GM23248 (cell line): ENCODE measurements around the gene SPINK1. TPM values are rescaled to one million over a fixed set of nuclear protein-coding genes. Genes with fewer than 3 reads are reported as not detected.

Experiments
- DNase-seq: peaks from one replicate; pipeline ENCODE4 v3.0.0-alpha.2; 2015
- H2AFZ ChIP-seq: fragments of 200-600 bp; sonication (generic); 2 replicates; pipeline ENCODE4 v1.6.1; 2016; ENCODE audit warnings: antibody characterized with exemption
- H3F3A ChIP-seq: fragments of 200-600 bp; sonication (generic); 2 replicates; pipeline ENCODE4 v1.6.1; 2016; ENCODE audit warnings: mild to moderate bottlenecking, antibody characterized with exemption, mixed run types; ENCODE audit not compliant: insufficient read depth
- H3K27ac ChIP-seq: fragments of 200-600 bp; sonication (generic); 2 replicates; pipeline ENCODE4 v1.5.1; 2016; ENCODE audit warnings: mild to moderate bottlenecking
- H3K27me3 ChIP-seq: fragments of 200-600 bp; sonication (generic); replicated peaks from 2 replicates; pipeline ENCODE4 v1.6.1; 2016; ENCODE audit warnings: mild to moderate bottlenecking; ENCODE audit not compliant: insufficient read depth
- H3K36me3 ChIP-seq: fragments of 200-600 bp; sonication (generic); 2 replicates; pipeline ENCODE4 v1.6.1; 2016; ENCODE audit warnings: low read depth, mild to moderate bottlenecking
- H3K4me1 ChIP-seq: fragments of 200-600 bp; sonication (generic); 2 replicates; pipeline ENCODE4 v1.6.1; 2016; ENCODE audit warnings: mild to moderate bottlenecking; ENCODE audit not compliant: insufficient read depth
- H3K4me2 ChIP-seq: fragments of 200-600 bp; sonication (generic); one replicate; pipeline ENCODE4 v1.6.1; 2016; ENCODE audit warnings: mild to moderate bottlenecking; ENCODE audit not compliant: unreplicated experiment
- H3K4me3 ChIP-seq: fragments of 200-600 bp; sonication (generic); 2 replicates; pipeline ENCODE4 v1.5.1; 2016; ENCODE audit warnings: mild to moderate bottlenecking
- H3K79me2 ChIP-seq: fragments of 200-600 bp; sonication (generic); 2 replicates; pipeline ENCODE4 v1.6.1; 2016; ENCODE audit warnings: mild to moderate bottlenecking; ENCODE audit not compliant: insufficient read depth
- H3K9ac ChIP-seq: fragments of 200-600 bp; sonication (generic); 2 replicates; pipeline ENCODE4 v1.6.1; 2016; ENCODE audit warnings: mild to moderate bottlenecking
- H3K9me2 ChIP-seq: fragments of 200-600 bp; sonication (generic); 2 replicates; pipeline ENCODE4 v1.6.1; 2016; ENCODE audit warnings: mixed run types, mild to moderate bottlenecking, moderate library complexity; ENCODE audit not compliant: insufficient read depth
- H3K9me3 ChIP-seq: fragments of 200-600 bp; sonication (generic); one replicate; pipeline ENCODE4 v1.6.1; 2017; ENCODE audit warnings: low read depth
- H4K20me1 ChIP-seq: fragments of 200-600 bp; sonication (generic); 2 replicates; pipeline ENCODE4 v1.6.0; 2016; ENCODE audit not compliant: insufficient read depth
- EZH2 ChIP-seq: fragments of 200-600 bp; sonication (generic); IDR thresholded peaks from 2 replicates; pipeline ENCODE4 v1.6.1; 2018; ENCODE audit warnings: antibody characterized with exemption, mild to moderate bottlenecking; ENCODE audit not compliant: insufficient read depth, poor library complexity, severe bottlenecking
- EZH2phosphoT487 ChIP-seq: fragments of 200-600 bp; sonication (generic); IDR thresholded peaks from 2 replicates; pipeline ENCODE4 v1.6.1; 2018; ENCODE audit warnings: antibody characterized with exemption, moderate library complexity, mild to moderate bottlenecking, low read depth; ENCODE audit not compliant: insufficient read depth
- WGBS, 2 experiments: methylation state at CpG; one replicate each; pipeline ENCODE4 v1.1.6; 2015 to 2017; ENCODE audit warnings: low lambda C conversion rate in 2 of 2, low coverage in 1 of 2; ENCODE audit errors: missing lambda C conversion rate in 2 of 2; 5-methylcytosine and 5-hydroxymethylcytosine counted together
- in situ Hi-C: fragments of 300-500 bp; cut with MboI; formaldehyde crosslinking; loops from 2 replicates; pipeline ENCODE4 v1.15.0; 2020
- polyA plus RNA-seq: library from polyadenylated mRNA; unstranded; fragments of >200 nt; fragmentation: Nextera tagmentation; extraction: Ambion mirVana; gene quantifications from 2 replicates; pipeline ENCODE4 v1.2.1, GENCODE V29; 2016
- total RNA-seq: library from RNA; depleted of rRNA; stranded (reverse); fragments of >200 nt; shearing (Covaris generic); gene quantifications from 2 replicates; pipeline ENCODE4 v1.2.3, GENCODE V29; 2014

Gene SPINK1
- total and polyA plus RNA-seq, 2 experiments from 2014 or later: not detected

- Histone ChIP-seq H3K4me1 (no peaks in the 10 kb centered on the region), H3K9ac (no peak overlapping the region), H3K4me2 (no peak overlapping the region), H3K36me3 (no peaks in the 10 kb centered on the region), H4K20me1 (no peaks in the 10 kb centered on the region), H3K27me3 (0 out of 2 replicates have a peak, but pooled peaks cover 12% of the 10 kb centered on the region), H3K27ac (no peak overlapping the region), H3K9me2 (no peaks in the 10 kb centered on the region), H3K4me3 (no peak overlapping the region), H3K9me3 (no peaks in the 10 kb centered on the region), H3F3A (no peaks in the 10 kb centered on the region), H2AFZ (no peak overlapping the region), H3K79me2 (no peaks in the 10 kb centered on the region)
- in situ Hi-C loops: no loop called here
- TF ChIP-seq EZH2phosphoT487 (no peak), EZH2 (no peak)
- DNase-seq: no peak
- WGBS, 2 experiments: 26 to 51% methylated on average over 3 of the region's 3 CpGs
Measured at GRCh38 chr5:147852365-147852764, 20.9 kb upstream of the SPINK1 start.

- Histone ChIP-seq H4K20me1 (no peaks in the 10 kb centered on the region), H3K9me2 (no peaks in the 10 kb centered on the region), H3F3A (no peaks in the 10 kb centered on the region), H3K9me3 (no peaks in the 10 kb centered on the region), H3K4me1 (no peaks in the 10 kb centered on the region), H3K4me2 (no peak overlapping the region), H3K36me3 (no peaks in the 10 kb centered on the region), H3K27me3 (0 out of 2 replicates have a peak, but pooled peaks cover 12% of the 10 kb centered on the region), H3K79me2 (no peaks in the 10 kb centered on the region), H3K9ac (no peak overlapping the region), H3K4me3 (no peak overlapping the region), H3K27ac (no peak overlapping the region), H2AFZ (no peak overlapping the region)
- in situ Hi-C loops: no loop called here
- TF ChIP-seq EZH2phosphoT487: no peak
- TF ChIP-seq EZH2: no peak
- 15 to 27% methylated on average over 3 of the region's 3 CpGs for WGBS, 2 experiments
- no peak for DNase-seq
Measured at GRCh38 chr5:147851578-147851977, 20.1 kb upstream of the SPINK1 start.

GRCh38 chr5:147849226-147849625, 17.8 kb upstream of the SPINK1 start:
- no peaks in the 10 kb centered on the region for H4K20me1 ChIP-seq
- DNase-seq: no peak
- H3K27ac ChIP-seq: no peak overlapping the region
- WGBS, 2 experiments: 20 to 34% methylated on average over 2 of the region's 2 CpGs
- no peaks in the 10 kb centered on the region for H3F3A ChIP-seq
- H3K36me3 ChIP-seq: no peaks in the 10 kb centered on the region
- 0 out of 2 replicates have a peak, but pooled peaks cover 10% of the 10 kb centered on the region for H3K27me3 ChIP-seq
- no peaks in the 10 kb centered on the region for H3K9me2 ChIP-seq
- no peak for TF ChIP-seq EZH2phosphoT487
- TF ChIP-seq EZH2: no peak
- H3K79me2 ChIP-seq: no peaks in the 10 kb centered on the region
- in situ Hi-C loops: no loop called here
- no peak overlapping the region for H3K4me2 ChIP-seq
- no peak overlapping the region for H3K9ac ChIP-seq
- no peaks in the 10 kb centered on the region for H3K9me3 ChIP-seq
- H3K4me3 ChIP-seq: no peak overlapping the region
- H3K4me1 ChIP-seq: no peaks in the 10 kb centered on the region
- no peak overlapping the region for H2AFZ ChIP-seq

- H3K4me3 ChIP-seq: no peak overlapping the region
- no peaks in the 10 kb centered on the region for H3K9me2 ChIP-seq
- H3F3A ChIP-seq: no peaks in the 10 kb centered on the region
- no peaks in the 10 kb centered on the region for H3K79me2 ChIP-seq
- H4K20me1 ChIP-seq: no peaks in the 10 kb centered on the region
- no peak for DNase-seq
- H3K4me2 ChIP-seq: no peak overlapping the region
- in situ Hi-C loops: no loop called here
- no peaks in the 10 kb centered on the region for H3K4me1 ChIP-seq
- no peak overlapping the region for H2AFZ ChIP-seq
- 0 out of 2 replicates have a peak, but pooled peaks cover 4% of the 10 kb centered on the region for H3K27me3 ChIP-seq
- H3K36me3 ChIP-seq: no peaks in the 10 kb centered on the region
- no peak for TF ChIP-seq EZH2
- no peak for TF ChIP-seq EZH2phosphoT487
- H3K9ac ChIP-seq: no peak overlapping the region
- WGBS, 2 experiments: 58 to 66% methylated on average over 4 of the region's 4 CpGs
- H3K9me3 ChIP-seq: no peaks in the 10 kb centered on the region
- no peak overlapping the region for H3K27ac ChIP-seq
Measured at GRCh38 chr5:147845618-147846017, 14.1 kb upstream of the SPINK1 start.

- 5 to 8% methylated on average over 3 of the region's 3 CpGs for WGBS, 2 experiments
- Histone ChIP-seq H3K9me2 (no peaks in the 10 kb centered on the region), H3K27ac (no peak overlapping the region), H4K20me1 (no peaks in the 10 kb centered on the region), H3K27me3 (0 out of 2 replicates have a peak, but pooled peaks cover 4% of the 10 kb centered on the region), H3K79me2 (no peaks in the 10 kb centered on the region), H3K4me3 (no peak overlapping the region), H2AFZ (no peak overlapping the region), H3K36me3 (no peaks in the 10 kb centered on the region), H3K4me2 (no peak overlapping the region), H3K9ac (no peak overlapping the region), H3F3A (no peaks in the 10 kb centered on the region), H3K9me3 (no peaks in the 10 kb centered on the region), H3K4me1 (no peaks in the 10 kb centered on the region)
- in situ Hi-C loops: no loop called here
- no peak for TF ChIP-seq EZH2phosphoT487
- TF ChIP-seq EZH2: no peak
- no peak for DNase-seq
Measured at GRCh38 chr5:147844846-147845245, 13.4 kb upstream of the SPINK1 start.
